H1 (cell line): ENCODE results near the gene ARPC2. TPM values are rescaled to one million over a fixed set of nuclear protein-coding genes. Genes with fewer than 3 reads are reported as not detected.

ENCODE experiments used
- CTCF ChIA-PET: fragments of 300-600 bp; sonication (Branson Sonifier 250); formaldehyde crosslinking; loops from one replicate; lab custom pipeline; 2021; ENCODE audit not compliant: partially characterized antibody; lab: Charles Lee
- POLR2A ChIA-PET: fragments of 300-600 bp; sonication (Branson Sonifier 250); formaldehyde crosslinking; loops from one replicate; lab custom pipeline; 2021; ENCODE audit warnings: inconsistent platforms; ENCODE audit not compliant: partially characterized antibody; lab: Charles Lee
- DNase-seq, 2 experiments: peaks; one replicate each; pipeline versions ENCODE4 v3.0.0 to v3.0.0-alpha.2; 2010 to 2022; ENCODE audit warnings: low spot score in 2 of 2, low read depth in 1 of 2, mixed read lengths in 1 of 2
- FAIRE-seq: peaks from 2 replicates; lab custom pipeline; 2011; peaks lifted over from hg19 to GRCh38; lab: Jason Lieb, UNC
- H2AFZ ChIP-seq: 2 replicates; pipeline ENCODE4 v1.8.1; 2012; ENCODE audit warnings: low read length, inconsistent platforms
- H2AK5ac ChIP-seq: 2 replicates; pipeline ENCODE4 v1.6.1; 2013; ENCODE audit warnings: low read depth, low read length
- H2BK120ac ChIP-seq: replicated peaks from 2 replicates; pipeline ENCODE3; 2013; ENCODE audit warnings: low read depth, low read length, inconsistent platforms
- H2BK12ac ChIP-seq: 2 replicates; pipeline ENCODE4 v1.6.1; 2013; ENCODE audit warnings: low read depth, low read length
- H2BK15ac ChIP-seq: 2 replicates; pipeline ENCODE4 v1.6.1; 2013; ENCODE audit warnings: low read length
- H2BK20ac ChIP-seq: 2 replicates; pipeline ENCODE4 v1.6.1; 2013; ENCODE audit warnings: low read length
- H2BK5ac ChIP-seq: 2 replicates; pipeline ENCODE4 v1.6.1; 2013; ENCODE audit warnings: low read depth, low read length
- H3K14ac ChIP-seq: 2 replicates; pipeline ENCODE4 v1.6.1; 2013; ENCODE audit warnings: inconsistent platforms; ENCODE audit not compliant: insufficient read length
- H3K18ac ChIP-seq: 2 replicates; pipeline ENCODE4 v1.6.1; 2013; ENCODE audit warnings: low read length; ENCODE audit errors: extremely low read depth
- H3K23ac ChIP-seq: 2 replicates; pipeline ENCODE4 v1.6.1; 2013; ENCODE audit warnings: inconsistent platforms; ENCODE audit not compliant: insufficient read length
- H3K23me2 ChIP-seq: 2 replicates; pipeline ENCODE4 v1.6.1; 2013; ENCODE audit warnings: low read depth, low read length
- H3K27ac ChIP-seq: 2 replicates; pipeline ENCODE4 v1.6.1; 2011; ENCODE audit warnings: low read depth, low read length, inconsistent platforms
- H3K27me3 ChIP-seq, 4 experiments: replicated peaks in 1 of 4; 1 replicate in 1 of 4; 2 replicates in 3 of 4; pipeline versions ENCODE4 v1.6.1 to v1.8.1; 2011 to 2013; ENCODE audit warnings: low read length in 3 of 4, mild to moderate bottlenecking in 3 of 4, inconsistent platforms in 2 of 4, mixed read lengths in 2 of 4, moderate library complexity in 1 of 4; ENCODE audit not compliant: control insufficient read depth in 3 of 4, insufficient read depth in 3 of 4; ENCODE audit errors: extremely low read depth in 1 of 4
- H3K36me3 ChIP-seq, 4 experiments: 2 replicates each; pipeline versions ENCODE4 v1.6.1 to v1.8.1; 2011 to 2013; ENCODE audit warnings: mild to moderate bottlenecking in 4 of 4, low read length in 3 of 4, moderate library complexity in 2 of 4, control low read depth in 1 of 4, inconsistent platforms in 1 of 4; ENCODE audit not compliant: insufficient read depth in 4 of 4, control insufficient read depth in 2 of 4
- H3K4ac ChIP-seq: replicated peaks from 2 replicates; pipeline ENCODE3; 2013; ENCODE audit warnings: low read length, low read depth, mixed read lengths, inconsistent platforms; ENCODE audit not compliant: insufficient read length
- H3K4me1 ChIP-seq, 4 experiments: replicated peaks in 1 of 4; 1 replicate in 1 of 4; 2 replicates in 3 of 4; pipeline versions ENCODE4 v1.6.1 to v1.8.1; 2011 to 2013; ENCODE audit warnings: low read length in 3 of 4, inconsistent platforms in 2 of 4, mixed read lengths in 1 of 4; ENCODE audit not compliant: insufficient read depth in 4 of 4, control insufficient read depth in 3 of 4
- H3K4me2 ChIP-seq, 2 experiments: 2 replicates each; pipeline versions ENCODE4 v1.6.1 to v1.8.1; 2011 to 2013; ENCODE audit warnings: low read depth in 2 of 2, low read length in 2 of 2, control low read depth in 1 of 2, inconsistent platforms in 1 of 2, mild to moderate bottlenecking in 1 of 2; ENCODE audit not compliant: insufficient read depth in 1 of 2
- H3K4me3 ChIP-seq, 4 experiments: fragments of 200-600, 300-600 bp in 1 of 4; sonication (generic), shearing (Covaris generic), sonication (Bioruptor Twin) in 1 of 4; 2 replicates each; pipeline versions ENCODE4 v1.5.1 to v1.8.1; 2011 to 2016; ENCODE audit warnings: low read length in 4 of 4, low read depth in 3 of 4, control low read depth in 2 of 4, inconsistent platforms in 2 of 4, mild to moderate bottlenecking in 2 of 4, mixed read lengths in 1 of 4, moderate library complexity in 1 of 4; ENCODE audit not compliant: insufficient read depth in 2 of 4; ENCODE audit errors: extremely low read depth in 1 of 4
- H3K56ac ChIP-seq: replicated peaks from 2 replicates; pipeline ENCODE3; 2013; ENCODE audit warnings: low read depth, mild to moderate bottlenecking, mixed read lengths, low read length, inconsistent platforms; ENCODE audit not compliant: insufficient read length
- H3K79me1 ChIP-seq: 2 replicates; pipeline ENCODE4 v1.6.1; 2013; ENCODE audit warnings: low read depth, low read length, control low read depth
- H3K79me2 ChIP-seq, 2 experiments: 2 replicates each; pipeline versions ENCODE4 v1.6.1 to v1.8.1; 2012 to 2013; ENCODE audit warnings: low read length in 2 of 2, mild to moderate bottlenecking in 2 of 2, inconsistent platforms in 1 of 2; ENCODE audit not compliant: insufficient read depth in 2 of 2, control insufficient read depth in 1 of 2
- H3K9ac ChIP-seq, 4 experiments: replicated peaks in 1 of 4; 1 replicate in 1 of 4; 2 replicates in 3 of 4; pipeline versions ENCODE4 v1.6.1 to v1.8.1; 2011 to 2013; ENCODE audit warnings: low read depth in 3 of 4, low read length in 3 of 4, control low read depth in 2 of 4, mild to moderate bottlenecking in 2 of 4, moderate library complexity in 2 of 4, inconsistent platforms in 1 of 4; ENCODE audit errors: extremely low read depth in 1 of 4
- H3K9me3 ChIP-seq, 2 experiments: 2 replicates each; pipeline versions ENCODE4 v1.6.1 to v1.8.1; 2012 to 2013; ENCODE audit warnings: mild to moderate bottlenecking in 2 of 2, moderate library complexity in 2 of 2, control low read depth in 1 of 2, inconsistent platforms in 1 of 2, low read depth in 1 of 2, low read length in 1 of 2, mixed read lengths in 1 of 2; ENCODE audit not compliant: insufficient read depth in 2 of 2
- H4K20me1 ChIP-seq, 2 experiments: replicated peaks in 1 of 2; 2 replicates each; pipeline versions ENCODE3 to v1.8.1; 2011 to 2013; ENCODE audit warnings: inconsistent platforms in 2 of 2, low read length in 2 of 2, mild to moderate bottlenecking in 1 of 2; ENCODE audit not compliant: insufficient read depth in 2 of 2, control insufficient read depth in 1 of 2
- H4K5ac ChIP-seq: 2 replicates; pipeline ENCODE4 v1.6.1; 2013; ENCODE audit warnings: low read length, low read depth, mixed read lengths, inconsistent platforms; ENCODE audit not compliant: insufficient read length
- H4K8ac ChIP-seq: 2 replicates; pipeline ENCODE4 v1.8.0; 2013; ENCODE audit warnings: mild to moderate bottlenecking, moderate library complexity, low read length, inconsistent platforms; ENCODE audit not compliant: insufficient read depth; ENCODE audit errors: extremely low read depth
- H4K91ac ChIP-seq: replicated peaks from 2 replicates; pipeline ENCODE3; 2013; ENCODE audit warnings: low read length, mixed read lengths, inconsistent platforms; ENCODE audit not compliant: insufficient read length
- BCL11A ChIP-seq, 2 experiments: IDR thresholded peaks; one replicate each; pipeline ENCODE4 v1.6.1; 2011; ENCODE audit warnings: low read depth in 2 of 2, low read length in 2 of 2, mild to moderate bottlenecking in 2 of 2
- GTF2F1 ChIP-seq: IDR thresholded peaks from 2 replicates; pipeline ENCODE4 v1.6.1; 2012; ENCODE audit warnings: low read depth, low read length, improper control_type of control experiment, borderline replicate concordance
- RAD21 ChIP-seq, 2 experiments: IDR thresholded peaks in 1 of 2; conservative IDR thresholded peaks in 1 of 2; 2 replicates each; pipeline ENCODE4 v1.6.1; 2011; ENCODE audit warnings: low read depth in 2 of 2, low read length in 2 of 2, improper control_type of control experiment in 1 of 2, inconsistent platforms in 1 of 2, mild to moderate bottlenecking in 1 of 2, moderate library complexity in 1 of 2
- RFX5 ChIP-seq: IDR thresholded peaks from 2 replicates; pipeline ENCODE4 v1.6.1; 2011; ENCODE audit warnings: low read depth, low read length, improper control_type of control experiment, borderline replicate concordance
- USF2 ChIP-seq: IDR thresholded peaks from 2 replicates; pipeline ENCODE4 v1.6.1; 2011; ENCODE audit warnings: low read length, improper control_type of control experiment
- WGBS, 2 experiments: shearing (Covaris generic) in 1 of 2; methylation state at CpG; one replicate each; pipeline versions ENCODE4 v1.1.6 to v1.1.7; 2013 to 2015; ENCODE audit warnings: low lambda C conversion rate in 2 of 2, mixed read lengths in 2 of 2, inconsistent platforms in 1 of 2, low coverage in 1 of 2, missing lambda C conversion rate in 1 of 2; ENCODE audit not compliant: insufficient replicate concordance in 2 of 2, insufficient coverage in 1 of 2, insufficient read length in 1 of 2; ENCODE audit errors: extremely low coverage in 1 of 2, missing lambda C conversion rate in 1 of 2; 5-methylcytosine and 5-hydroxymethylcytosine counted together
- polyA plus RNA-seq, 7 experiments: library from polyadenylated mRNA; depleted of rRNA in 3 of 7; stranded (reverse) in 5 of 7; unstranded in 2 of 7; fragments of >200 nt in 5 of 7; fragments of 200-250 nt in 2 of 7; gene quantifications; 1 replicate in 5 of 7; 2 replicates in 1 of 7; 4 replicates in 1 of 7; pipeline versions ENCODE4 v1.2.1 to v1.2.3, GENCODE V29; 2011 to 2013; ENCODE audit warnings: missing spikeins in 2 of 7, mixed read lengths in 2 of 7
- total RNA-seq: library from RNA; stranded (reverse); fragmentation: NEBNext Ultra II Directional; extraction: Animal tissue kit (Norgen Biotek cat#: 25700); gene quantifications from 2 replicates; pipeline ENCODE4 v1.2.1, GENCODE V29; 2021

ARPC2 gene
- total and polyA plus RNA-seq, 2 of the 8 experiments (the other 6 are each of a cell fraction or from before 2014, with no cell fraction given) = 174 to 195 TPM

GRCh38 chr2:218249691-218250090 lies 32.7 kb downstream of the ARPC2 start:
- Histone ChIP-seq H2AFZ (no peak overlapping the region), H3K4ac (no peak overlapping the region), H4K5ac (no peak overlapping the region), H3K23me2 (no peaks in the 10 kb centered on the region), H2BK120ac (no peak overlapping the region), H4K91ac (no peak overlapping the region), H4K20me1 (peaks cover 0 to 2% of the 10 kb centered on the region in 2 experiments), H3K79me1 (no peaks in the 10 kb centered on the region), H3K23ac (no peak overlapping the region), H2BK12ac (no peak overlapping the region), H3K56ac (no peak overlapping the region), H3K79me2 (no peaks in the 10 kb centered on the region), H3K9me3 (no peaks in the 10 kb centered on the region), H2BK20ac (no peak overlapping the region), H4K8ac (no peak overlapping the region), H3K4me3 (no peak overlapping the region), H3K14ac (no peak overlapping the region), H3K27me3 (no peaks in the 10 kb centered on the region), H3K18ac (no peak overlapping the region), H3K4me1 (no peaks in the 10 kb centered on the region), H2BK5ac (no peak overlapping the region), H3K4me2 (no peak overlapping the region), H3K36me3 (peaks cover 47 to 95% (median 80%) of the 10 kb centered on the region in 4 experiments), H3K9ac (no peak overlapping the region), H2BK15ac (no peak overlapping the region), H2AK5ac (no peak overlapping the region), H3K27ac (no peak overlapping the region)
- 94% methylated on average over 13 of the region's 13 CpGs; no CpG with 5 or more reads in 1 of the 2 experiments for WGBS, 2 experiments
- TF ChIP-seq BCL11A (IDR thresholded peaks at IDR 0.05; ENCODE audit: low read depth in 2 of 2, low read length in 2 of 2) (no peak), RFX5 (no peak), USF2 (no peak), RAD21 (IDR thresholded peaks at IDR 0.05 in 1 of 2, conservative IDR thresholded peaks at IDR 0.05 in 1 of 2; ENCODE audit: low read depth in 2 of 2, low read length in 2 of 2) (no peak), GTF2F1 (no peak)
- ChIA-PET CTCF (no interaction called here), POLR2A (interaction anchor here (0.7 to 1.0 kb wide), 2 partner anchors 12 to 119 kb away, joined by 3 read pairs; no protein-coding TSS in a partner anchor)
- FAIRE-seq = no peak
- DNase-seq = no peak
